ENCODE data around the gene IQGAP2.
A peak's percentile ranks its signal among the peaks of the same experiment; 100 is the strongest.
"Not testable (repeated sequence)": the region's sequence is repeated elsewhere in the genome, so short reads cannot be mapped to it uniquely, and the experiment has no call there.

The IQGAP2 gene

DNA sequence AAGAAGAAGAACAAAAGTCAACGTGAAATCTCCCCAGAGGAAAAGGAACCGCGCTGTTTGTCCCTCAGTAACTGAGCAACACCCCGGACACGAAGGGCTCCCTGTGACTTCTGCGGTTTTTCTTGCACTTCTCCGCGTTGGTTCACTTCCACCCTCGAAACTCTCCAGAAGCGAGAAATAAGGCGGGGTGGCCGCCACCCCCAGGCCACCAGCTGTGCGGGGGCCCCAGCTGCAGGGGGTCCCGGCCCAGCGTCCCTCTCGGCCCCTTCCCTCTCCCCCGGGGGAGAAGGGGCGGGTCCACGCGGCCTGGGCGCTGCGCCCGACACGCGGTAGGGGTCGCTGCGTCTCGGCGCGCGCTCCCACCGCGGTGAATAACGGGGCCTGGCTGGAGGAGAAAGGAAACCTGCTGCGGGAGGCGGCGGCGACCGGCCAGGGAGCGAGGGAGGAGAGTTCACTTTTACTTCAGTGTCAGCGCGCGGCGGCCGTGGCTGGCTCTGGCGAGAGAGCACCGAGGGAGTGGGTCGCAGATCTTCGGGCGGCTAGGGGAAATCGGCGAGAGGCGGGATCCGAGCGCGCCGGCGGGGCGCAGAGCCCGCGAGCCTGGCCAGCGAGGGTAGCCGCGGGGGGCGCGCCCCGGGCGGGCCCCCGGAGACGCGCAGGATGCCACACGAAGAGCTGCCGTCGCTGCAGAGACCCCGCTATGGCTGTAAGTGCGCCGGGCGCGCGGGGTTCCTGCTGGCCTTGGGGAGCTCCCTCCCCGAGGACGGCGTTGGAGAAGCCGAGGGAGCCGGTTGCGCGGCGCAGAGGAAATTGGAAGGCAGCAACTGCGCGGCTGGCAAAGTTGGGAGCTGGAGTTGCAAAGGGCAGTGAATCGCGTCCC lies at the start of gene IQGAP2:
TSS of gene IQGAP2 (plus strand) at position 400 of the 880 bp plus-strand sequence. CDS start at position 661, 261 bp downstream.
- DNase-seq, result peak; percentile 49

DNA sequence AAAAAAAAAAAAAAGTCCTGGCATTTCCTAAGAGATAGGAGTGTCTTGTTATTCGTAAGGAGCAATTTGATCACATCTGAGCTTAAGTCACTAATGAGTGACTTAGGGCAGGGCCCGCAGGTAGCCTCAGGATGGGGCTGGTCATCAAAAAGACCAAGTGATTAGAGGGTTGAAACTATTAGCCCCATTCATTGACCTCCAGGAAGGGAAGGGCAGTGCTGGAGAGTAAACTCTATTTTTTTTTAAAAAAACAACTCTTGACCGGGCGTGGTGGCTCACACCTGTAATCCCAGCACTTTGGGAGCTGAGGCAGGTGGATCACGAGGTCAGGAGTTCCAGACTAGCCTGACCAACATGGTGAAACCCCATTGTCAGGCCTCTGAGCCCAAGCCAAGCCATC lies 46.2 kb upstream of the IQGAP2 start:
- no peak for DNase-seq

GRCh38 chr5:76363352-76364225 lies 39.5 kb upstream of the IQGAP2 start:
- DNase-seq, result no peak

DNA sequence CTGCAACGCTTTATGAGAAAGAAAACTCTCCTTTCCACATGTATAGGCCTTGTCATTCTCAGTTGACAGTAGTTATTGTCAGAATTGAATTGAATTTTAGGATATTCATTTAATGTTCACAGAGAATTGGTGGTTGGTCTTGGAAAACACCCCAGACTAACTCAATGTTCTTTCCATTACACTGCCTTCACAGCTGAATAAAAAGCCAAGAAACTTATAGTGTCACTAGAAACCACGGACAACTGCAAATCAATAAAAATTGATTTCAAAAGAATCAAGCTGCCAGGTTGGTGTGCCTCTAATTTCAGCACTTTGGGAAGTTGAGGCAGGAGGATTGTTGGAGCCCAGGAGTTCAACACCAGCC lies 38.9 kb upstream of the IQGAP2 start:
- no peak for DNase-seq

- DNase-seq, result no peak
Measured at GRCh38 chr5:76365561-76365960, 37.5 kb upstream of the IQGAP2 start.

- DNase-seq, result no peak
Measured at GRCh38 chr5:76366596-76366995, 36.5 kb upstream of the IQGAP2 start.

DNA sequence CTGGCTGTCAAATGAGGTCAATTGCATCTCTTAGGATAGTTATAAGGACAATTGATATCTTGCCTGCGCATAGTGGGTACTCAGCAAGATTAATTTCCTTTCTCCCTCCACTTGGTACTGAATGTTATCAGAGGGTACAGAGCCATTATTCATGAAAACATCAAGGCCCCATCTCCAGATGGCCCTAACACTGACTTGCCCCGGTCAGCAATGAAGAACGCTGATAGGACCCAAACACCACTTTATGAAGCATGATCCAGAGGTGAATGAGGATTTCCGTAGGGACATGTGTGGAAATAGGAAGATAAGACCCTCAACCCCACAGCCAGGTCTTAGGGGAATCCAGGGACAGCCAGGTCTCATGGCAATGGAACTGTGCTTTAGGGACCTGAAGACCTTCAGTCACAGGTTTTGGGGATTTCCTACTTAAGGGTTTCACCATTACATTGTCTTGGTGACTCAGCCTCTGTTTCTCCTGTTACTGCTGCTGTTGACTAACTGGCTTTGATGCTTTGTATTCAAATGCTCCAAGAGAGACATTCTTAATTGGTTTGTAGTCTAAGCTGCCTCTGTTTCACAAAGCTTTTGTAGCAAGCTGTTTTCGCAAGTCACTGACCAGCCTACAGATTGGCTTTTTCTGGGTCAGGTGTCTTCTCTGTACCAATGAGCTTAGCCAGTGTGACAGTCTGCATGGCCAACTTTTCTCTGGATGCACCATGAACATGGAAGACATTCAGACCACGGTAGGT lies 35.3 kb upstream of the IQGAP2 start:
- DNase-seq, result no peak

GRCh38 chr5:76368941-76369340 lies 34.1 kb upstream of the IQGAP2 start:
- no peak for DNase-seq

GRCh38 chr5:76369668-76370067 lies 33.4 kb upstream of the IQGAP2 start:
- DNase-seq, result not testable (repeated sequence)

GRCh38 chr5:76371960-76372322 lies 31.1 kb upstream of the IQGAP2 start:
- peak; percentile 23 for DNase-seq

- DNase-seq, result peak; percentile 95
Measured at GRCh38 chr5:76372323-76373054, 30.6 kb upstream of the IQGAP2 start.

DNA sequence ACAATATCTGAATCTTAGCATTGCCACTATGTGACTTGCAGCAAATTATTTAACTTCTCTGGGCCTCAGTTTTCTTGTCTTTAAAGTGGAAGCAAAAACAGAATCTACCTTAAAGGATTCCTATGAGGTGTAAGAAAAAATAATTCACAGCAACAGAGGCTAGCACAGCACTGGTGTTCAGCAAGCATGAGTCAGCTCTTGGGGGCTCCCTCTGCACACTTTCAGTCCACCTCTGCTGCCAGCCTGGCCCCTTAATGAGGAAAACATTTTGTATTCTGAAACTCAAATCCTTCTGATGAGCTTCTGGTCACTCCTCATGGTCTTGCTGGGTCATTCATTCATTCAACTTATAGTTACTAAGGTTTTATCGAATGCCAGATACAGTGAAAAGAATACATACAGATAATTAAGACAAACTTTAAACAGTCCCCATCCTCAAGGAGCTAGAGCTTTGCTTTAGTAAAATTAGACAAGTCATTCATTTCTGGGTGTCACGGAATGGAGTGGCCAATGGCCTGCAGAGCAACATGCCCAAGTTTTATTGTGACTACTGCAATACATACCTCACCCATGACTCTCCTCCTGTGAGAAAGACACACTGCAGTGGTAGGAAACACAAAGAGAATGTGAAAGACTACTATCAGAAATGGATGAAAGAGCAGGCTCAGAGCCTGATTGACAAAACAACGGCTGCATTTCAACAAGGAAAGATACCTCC lies 26.8 kb upstream of the IQGAP2 start:
- peak; percentile 31 for DNase-seq

DNA sequence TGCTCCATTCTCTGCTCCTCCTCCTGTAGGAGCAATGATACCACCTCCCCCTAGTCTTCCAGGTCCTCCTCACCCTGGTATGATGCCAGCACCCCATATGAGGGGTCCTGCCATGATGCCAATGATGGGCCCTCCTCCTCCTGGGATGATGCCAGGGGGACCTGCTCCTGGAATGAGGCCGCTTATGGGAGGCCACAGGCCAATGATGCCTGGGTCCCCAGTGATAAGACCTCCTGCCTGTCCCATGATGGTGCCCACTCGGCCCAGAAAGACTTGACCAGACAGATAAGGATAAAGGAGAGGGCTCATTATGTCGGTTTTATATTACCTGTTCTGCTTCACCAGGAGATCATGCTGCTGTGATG lies 26.2 kb upstream of the IQGAP2 start:
- no peak for DNase-seq

DNA sequence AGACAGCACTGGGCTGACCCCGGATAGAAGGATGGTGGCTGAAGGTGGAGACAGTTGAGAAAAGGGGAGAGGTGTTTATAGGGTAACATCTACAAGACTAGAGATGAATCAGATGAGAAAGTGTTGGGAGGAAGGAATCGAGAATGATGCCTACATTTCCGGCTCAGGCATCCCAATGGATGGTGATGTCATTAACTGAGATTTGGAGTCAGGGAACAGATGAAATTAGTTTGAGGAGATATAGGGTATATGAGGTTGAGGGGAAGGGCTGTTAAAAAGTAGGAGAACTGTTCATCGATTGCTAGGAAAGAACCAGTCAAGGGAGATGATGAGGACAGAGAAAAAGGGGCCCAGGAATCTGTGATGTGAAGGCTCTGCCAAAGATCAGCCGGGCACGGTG lies 24.7 kb upstream of the IQGAP2 start:
- DNase-seq, result no peak

DNA sequence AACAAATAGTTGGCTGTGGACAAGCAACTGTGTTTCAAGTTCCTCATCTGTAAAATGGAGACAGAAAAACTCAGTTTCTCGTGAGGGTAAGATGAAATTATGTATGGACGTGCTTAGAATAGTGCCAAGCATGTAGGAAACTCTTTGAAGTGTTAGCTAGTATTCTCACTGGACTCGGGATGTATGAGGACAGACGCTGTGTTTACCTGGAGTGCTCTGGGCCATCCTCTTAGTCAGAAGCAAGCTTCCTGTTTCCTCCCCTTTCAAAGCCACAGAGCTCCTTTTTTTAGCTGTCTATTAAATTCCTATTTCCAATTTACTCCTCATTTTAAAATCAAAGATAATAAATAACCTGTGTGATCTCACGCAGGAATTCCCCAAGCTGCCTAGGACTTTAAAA lies 23.8 kb upstream of the IQGAP2 start:
- DNase-seq, result no peak

GRCh38 chr5:76379855-76380254 lies 23.2 kb upstream of the IQGAP2 start:
- DNase-seq, result no peak

- no peak for DNase-seq
Measured at GRCh38 chr5:76380346-76381066, 22.6 kb upstream of the IQGAP2 start.

DNA sequence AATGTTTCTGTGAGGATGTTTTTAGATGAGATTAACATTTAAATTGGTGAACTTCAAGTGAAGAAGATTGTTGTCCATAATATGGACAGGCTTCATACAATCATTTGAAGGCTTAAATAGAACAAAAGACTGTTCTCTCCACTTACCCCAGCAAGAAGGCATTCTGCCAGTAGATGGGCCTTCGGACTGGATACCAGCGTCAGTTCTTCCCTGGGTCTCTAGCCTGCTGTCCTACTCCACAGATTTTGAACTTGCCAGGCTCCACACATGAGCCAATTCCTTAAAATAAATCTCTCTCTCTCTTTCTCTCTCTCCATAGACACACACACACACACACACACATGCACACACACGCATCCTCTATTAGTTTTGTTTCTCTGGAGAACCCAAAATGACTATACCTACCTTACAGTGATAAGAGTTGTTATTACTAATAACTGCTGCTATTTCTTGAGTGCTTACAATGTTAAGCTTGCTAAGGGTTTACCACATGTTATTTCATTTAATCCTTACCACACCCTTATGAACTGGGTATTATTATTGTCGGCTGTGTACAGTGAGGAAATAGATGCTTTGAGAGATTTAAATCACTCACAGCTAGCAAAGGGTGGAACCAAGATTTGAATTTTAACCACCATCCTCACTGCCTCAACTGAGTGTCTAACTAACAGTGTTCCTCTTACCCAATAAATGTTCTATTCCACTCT lies 19.8 kb upstream of the IQGAP2 start:
- no peak for DNase-seq

DNA sequence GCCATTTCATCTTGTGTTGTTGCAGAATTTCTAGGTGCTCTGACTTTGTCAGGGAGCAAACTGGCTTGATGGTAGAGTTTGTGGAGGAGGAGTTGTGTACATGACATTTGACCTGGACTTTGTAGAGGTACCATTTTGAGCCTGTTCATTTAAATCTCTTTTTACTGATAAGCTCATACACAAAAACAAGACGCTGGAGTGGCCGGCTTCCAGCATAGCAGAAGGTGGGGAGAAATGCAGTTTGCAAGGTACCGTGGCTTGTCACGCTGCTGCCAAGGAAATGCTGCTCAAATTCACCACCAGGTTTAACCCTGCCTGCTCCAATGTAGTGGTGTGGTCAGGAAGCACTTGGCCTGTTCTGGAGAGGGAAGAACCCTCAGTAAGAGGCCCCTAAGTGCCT lies 18.9 kb upstream of the IQGAP2 start:
- DNase-seq, result no peak

GRCh38 chr5:76384705-76385104 lies 18.4 kb upstream of the IQGAP2 start:
- DNase-seq, result no peak

- no peak for DNase-seq
Measured at GRCh38 chr5:76385540-76385939, 17.5 kb upstream of the IQGAP2 start.

All from fibroblast of upper back skin (primary cell).